ES-I3 (cell line): ENCODE results near the gene RMC1.
"Not testable (repeated sequence)": the region's sequence is repeated elsewhere in the genome, so short reads cannot be mapped to it uniquely, and the experiment has no call there.

Experiments used
- H3K36me3 ChIP-seq: 2 replicates; pipeline ENCODE4 v1.6.1; 2013; ENCODE audit warnings: mild to moderate bottlenecking, low read length, control low read depth, moderate library complexity; ENCODE audit not compliant: insufficient read depth
- H3K4me1 ChIP-seq: 2 replicates; pipeline ENCODE4 v1.6.1; 2013; ENCODE audit warnings: mild to moderate bottlenecking, control low read depth, low read length; ENCODE audit not compliant: insufficient read depth
- H3K9ac ChIP-seq: 2 replicates; pipeline ENCODE4 v1.6.1; 2013; ENCODE audit warnings: low read depth, mild to moderate bottlenecking, low read length, moderate library complexity
- H3K9me3 ChIP-seq: 2 replicates; pipeline ENCODE4 v1.6.1; 2013; ENCODE audit warnings: mild to moderate bottlenecking, low read length, moderate library complexity; ENCODE audit not compliant: control insufficient read depth, insufficient read depth

RMC1 gene

GRCh38 chr18:23510923-23511322, 7.6 kb downstream of the RMC1 start:
- not testable (repeated sequence) for H3K9me3 ChIP-seq, H3K4me1 ChIP-seq, H3K9ac ChIP-seq
- peaks cover 11% of the 10 kb centered on the region; the same call in 1 of the 2 replicates for H3K36me3 ChIP-seq

- H3K4me1 ChIP-seq, H3K9ac ChIP-seq, H3K9me3 ChIP-seq, H3K36me3 ChIP-seq: not testable (repeated sequence)
Measured at GRCh38 chr18:23512216-23512615, 8.9 kb downstream of the RMC1 start.

- peaks cover 9% of the 10 kb centered on the region; the same call in 1 of the 2 replicates for H3K36me3 ChIP-seq
- H3K9ac ChIP-seq = no peak overlapping the region
- no peaks in the 10 kb centered on the region for H3K9me3 ChIP-seq
- H3K4me1 ChIP-seq = no peaks in the 10 kb centered on the region
Measured at GRCh38 chr18:23512641-23513040, 9.3 kb downstream of the RMC1 start.

- H3K9ac ChIP-seq = no peak overlapping the region
- peaks cover 12% of the 10 kb centered on the region; the same call in 1 of the 2 replicates for H3K36me3 ChIP-seq
- peaks cover 6% of the 10 kb centered on the region; the same call in 1 of the 2 replicates for H3K4me1 ChIP-seq
- no peaks in the 10 kb centered on the region for H3K9me3 ChIP-seq
Measured at GRCh38 chr18:23515911-23516546, 12.7 kb downstream of the RMC1 start.

- peaks cover 6% of the 10 kb centered on the region; the same call in 1 of the 2 replicates for H3K4me1 ChIP-seq
- peaks cover 20% of the 10 kb centered on the region for H3K36me3 ChIP-seq
- H3K9ac ChIP-seq = no peak overlapping the region
- no peaks in the 10 kb centered on the region for H3K9me3 ChIP-seq
Measured at GRCh38 chr18:23519734-23520133, 16.4 kb downstream of the RMC1 start.

- Histone ChIP-seq H3K9ac (no peak overlapping the region), H3K9me3 (no peaks in the 10 kb centered on the region; the same call in 1 of the 2 replicates), H3K36me3 (peaks cover 27% of the 10 kb centered on the region), H3K4me1 (peaks cover 6% of the 10 kb centered on the region; the same call in 1 of the 2 replicates)
Measured at GRCh38 chr18:23521271-23521670, 18.0 kb downstream of the RMC1 start.

GRCh38 chr18:23521907-23522306, 18.6 kb downstream of the RMC1 start:
- no peaks in the 10 kb centered on the region; the same call in 1 of the 2 replicates for H3K9me3 ChIP-seq
- peaks cover 30% of the 10 kb centered on the region for H3K36me3 ChIP-seq
- H3K4me1 ChIP-seq = peaks cover 6% of the 10 kb centered on the region; the same call in 1 of the 2 replicates

GRCh38 chr18:23523429-23524212, 20.3 kb downstream of the RMC1 start:
- no peaks in the 10 kb centered on the region; the same call in 1 of the 2 replicates for H3K9me3 ChIP-seq
- H3K9ac ChIP-seq = no peak overlapping the region
- peaks cover 36% of the 10 kb centered on the region for H3K36me3 ChIP-seq
- peaks cover 6% of the 10 kb centered on the region; the same call in 1 of the 2 replicates for H3K4me1 ChIP-seq

More at GRCh38 chr18:23521907-23522306, 18.6 kb downstream of the RMC1 start:
- no peak overlapping the region for H3K9ac ChIP-seq

- Histone ChIP-seq H3K36me3 (peaks cover 38% of the 10 kb centered on the region), H3K9ac (no peak overlapping the region), H3K9me3 (no peaks in the 10 kb centered on the region; the same call in 1 of the 2 replicates), H3K4me1 (peaks cover 6% of the 10 kb centered on the region)
Measured at GRCh38 chr18:23524213-23524707, 20.9 kb downstream of the RMC1 start.

GRCh38 chr18:23526501-23527063, 23.3 kb downstream of the RMC1 start:
- no peaks in the 10 kb centered on the region; the same call in 1 of the 2 replicates for H3K9me3 ChIP-seq
- H3K4me1 ChIP-seq = no peaks in the 10 kb centered on the region; the same call in 1 of the 2 replicates
- H3K9ac ChIP-seq = no peak overlapping the region
- H3K36me3 ChIP-seq = peaks cover 44% of the 10 kb centered on the region

- Histone ChIP-seq H3K4me1 (no peaks in the 10 kb centered on the region; the same call in 1 of the 2 replicates), H3K9ac (no peak overlapping the region), H3K36me3 (peaks cover 46% of the 10 kb centered on the region), H3K9me3 (no peaks in the 10 kb centered on the region; the same call in 1 of the 2 replicates)
Measured at GRCh38 chr18:23528580-23529472, 25.5 kb downstream of the RMC1 start.

GRCh38 chr18:23529604-23530003, 26.3 kb downstream of the RMC1 start:
- H3K36me3 ChIP-seq = peaks cover 46% of the 10 kb centered on the region
- H3K9ac ChIP-seq = no peak overlapping the region
- no peaks in the 10 kb centered on the region; the same call in 1 of the 2 replicates for H3K4me1 ChIP-seq
- H3K9me3 ChIP-seq = no peaks in the 10 kb centered on the region; the same call in 1 of the 2 replicates

- Histone ChIP-seq H3K9ac (no peak overlapping the region), H3K36me3 (peaks cover 50% of the 10 kb centered on the region)
Measured at GRCh38 chr18:23530195-23530594, 26.9 kb downstream of the RMC1 start.

More at GRCh38 chr18:23530195-23530594, 26.9 kb downstream of the RMC1 start:
- Histone ChIP-seq H3K9me3 (no peaks in the 10 kb centered on the region; the same call in 1 of the 2 replicates), H3K4me1 (no peaks in the 10 kb centered on the region; the same call in 1 of the 2 replicates)
